Neural progenitor cell (in vitro differentiated cells): ENCODE results near the gene PTPRT. TPM values are rescaled to one million over a fixed set of nuclear protein-coding genes. Genes with fewer than 3 reads are reported as not detected.

ENCODE experiments used
- DNase-seq: peaks from one replicate; pipeline ENCODE4 v3.0.0-alpha.2; 2016; ENCODE audit warnings: low spot score
- H2AFZ ChIP-seq: fragments of 200-600 bp; sonication (generic); replicated peaks from 2 replicates; pipeline ENCODE4 v1.6.1; 2016; ENCODE audit warnings: antibody characterized with exemption
- H3F3A ChIP-seq: fragments of 200-600 bp; sonication (generic); 2 replicates; pipeline ENCODE4 v1.6.1; 2016; ENCODE audit warnings: antibody characterized with exemption, low read depth
- H3K27ac ChIP-seq: fragments of 200-600 bp; sonication (generic); 2 replicates; pipeline ENCODE4 v1.5.1; 2016; ENCODE audit warnings: mild to moderate bottlenecking
- H3K27me3 ChIP-seq: fragments of 200-600 bp; sonication (generic); 2 replicates; pipeline ENCODE4 v1.6.1; 2016; ENCODE audit warnings: mild to moderate bottlenecking, moderate library complexity
- H3K36me3 ChIP-seq: fragments of 200-600 bp; sonication (generic); 2 replicates; pipeline ENCODE4 v1.5.1; 2016
- H3K4me1 ChIP-seq: fragments of 200-600 bp; sonication (generic); 2 replicates; pipeline ENCODE4 v1.6.1; 2016; ENCODE audit warnings: mixed run types
- H3K4me2 ChIP-seq: fragments of 200-600 bp; sonication (generic); 2 replicates; pipeline ENCODE4 v1.6.1; 2016
- H3K4me3 ChIP-seq: fragments of 200-600 bp; sonication (generic); 2 replicates; pipeline ENCODE4 v1.5.1; 2016
- H3K79me2 ChIP-seq: fragments of 200-600 bp; sonication (generic); 2 replicates; pipeline ENCODE4 v1.6.1; 2016; ENCODE audit warnings: low read depth
- H3K9ac ChIP-seq: fragments of 200-600 bp; sonication (generic); 2 replicates; pipeline ENCODE4 v1.6.1; 2016
- H3K9me3 ChIP-seq: fragments of 200-600 bp; sonication (generic); 2 replicates; pipeline ENCODE4 v1.5.1; 2016; ENCODE audit warnings: low read depth
- H4K20me1 ChIP-seq: fragments of 200-600 bp; sonication (generic); 2 replicates; pipeline ENCODE4 v1.6.1; 2016; ENCODE audit warnings: low read depth
- H3K27ac Mint-ChIP-seq: 3 replicates; pipeline ENCODE4 v1.8.0; 2021; ENCODE audit warnings: mixed read lengths
- H3K27me3 Mint-ChIP-seq: 2 replicates; pipeline ENCODE4 v1.8.0; 2022; ENCODE audit warnings: low read depth, mild to moderate bottlenecking, inconsistent platforms, moderate library complexity, mixed read lengths; ENCODE audit not compliant: insufficient read depth
- H3K36me3 Mint-ChIP-seq: 3 replicates; pipeline ENCODE4 v1.8.0; 2021; ENCODE audit warnings: mixed read lengths
- H3K4me1 Mint-ChIP-seq: 3 replicates; pipeline ENCODE4 v1.8.0; 2021; ENCODE audit warnings: mixed read lengths
- H3K4me3 Mint-ChIP-seq: 3 replicates; pipeline ENCODE4 v1.8.0; 2021; ENCODE audit warnings: mild to moderate bottlenecking, moderate library complexity, mixed read lengths
- H3K9me3 Mint-ChIP-seq: 3 replicates; pipeline ENCODE4 v1.8.0; 2020; ENCODE audit warnings: mixed read lengths
- CTCF ChIP-seq: fragments of 200-600 bp; sonication (generic); IDR thresholded peaks from 2 replicates; pipeline ENCODE4 v1.5.1; 2017; ENCODE audit warnings: antibody characterized with exemption, mild to moderate bottlenecking
- EZH2 ChIP-seq: fragments of 200-600 bp; sonication (generic); IDR thresholded peaks from 2 replicates; pipeline ENCODE4 v1.6.1; 2017; ENCODE audit warnings: antibody characterized with exemption, mild to moderate bottlenecking, moderate library complexity
- EZH2phosphoT487 ChIP-seq: fragments of 200-600 bp; sonication (generic); IDR thresholded peaks from 2 replicates; pipeline ENCODE4 v1.6.1; 2017; ENCODE audit warnings: antibody characterized with exemption
- total RNA-seq: library from RNA; depleted of rRNA; stranded (reverse); fragments of >200 nt; gene quantifications from 2 replicates; pipeline ENCODE4 v1.2.3, GENCODE V29; 2015; ENCODE audit warnings: low replicate concordance

Gene PTPRT
- total RNA-seq, 1 donor from 2014 or later: 1.1 TPM

DNA sequence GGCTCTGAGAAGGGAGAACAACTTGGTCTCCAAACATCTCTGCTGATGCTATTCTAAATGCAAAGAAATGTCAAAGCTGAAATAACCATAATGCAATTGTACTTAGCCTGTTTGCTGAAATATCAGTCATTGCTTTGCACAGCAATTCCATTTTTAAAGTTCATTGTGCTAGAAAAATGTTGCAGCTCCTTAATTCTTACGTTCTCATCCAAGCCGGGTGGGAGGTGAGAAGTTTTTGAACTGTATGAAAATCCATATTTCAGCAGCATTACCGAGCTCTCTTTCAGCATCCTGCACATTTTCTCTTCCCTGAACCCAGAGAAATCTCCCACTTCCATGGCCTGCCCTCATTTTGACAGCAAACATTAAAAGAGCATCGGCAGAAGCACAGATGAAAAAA is 630.0 kb downstream of the PTPRT start:
- Histone ChIP-seq H3K9me3 (no peaks in the 10 kb centered on the region), H3K36me3 (no peaks in the 10 kb centered on the region), H4K20me1 (no peaks in the 10 kb centered on the region), H3K4me2 (no peak overlapping the region), H3K4me1 (no peaks in the 10 kb centered on the region), H3K27ac (no peak overlapping the region), H3K79me2 (no peaks in the 10 kb centered on the region), H3F3A (no peaks in the 10 kb centered on the region), H3K27me3 (no peaks in the 10 kb centered on the region), H3K4me3 (no peak overlapping the region), H3K9ac (no peak overlapping the region), H2AFZ (no peak overlapping the region)
- Mint-ChIP-seq H3K27me3 (no peaks in the 10 kb centered on the region), H3K9me3 (no peaks in the 10 kb centered on the region), H3K36me3 (no peaks in the 10 kb centered on the region), H3K27ac (no peak overlapping the region), H3K4me1 (no peaks in the 10 kb centered on the region), H3K4me3 (no peak overlapping the region)
- DNase-seq: no peak
- TF ChIP-seq CTCF (no peak), EZH2 (no peak), EZH2phosphoT487 (no peak)

GRCh38 chr20:42556575-42556974 is 633.1 kb downstream of the PTPRT start:
- no peaks in the 10 kb centered on the region for H3K27me3 ChIP-seq
- no peaks in the 10 kb centered on the region for H3K9me3 ChIP-seq
- H3K27me3 Mint-ChIP-seq: no peaks in the 10 kb centered on the region
- no peak overlapping the region for H3K4me3 Mint-ChIP-seq
- H3K4me2 ChIP-seq: no peak overlapping the region
- no peak overlapping the region for H3K27ac Mint-ChIP-seq
- no peaks in the 10 kb centered on the region for H3K9me3 Mint-ChIP-seq
- no peak overlapping the region for H3K4me3 ChIP-seq
- no peaks in the 10 kb centered on the region for H3K4me1 ChIP-seq
- no peaks in the 10 kb centered on the region for H3K79me2 ChIP-seq
- TF ChIP-seq EZH2: no peak
- no peak for TF ChIP-seq CTCF
- TF ChIP-seq EZH2phosphoT487: no peak
- H3K36me3 Mint-ChIP-seq: no peaks in the 10 kb centered on the region
- DNase-seq: no peak
- H3F3A ChIP-seq: no peaks in the 10 kb centered on the region
- no peaks in the 10 kb centered on the region for H3K36me3 ChIP-seq
- H4K20me1 ChIP-seq: no peaks in the 10 kb centered on the region
- no peak overlapping the region for H2AFZ ChIP-seq
- H3K4me1 Mint-ChIP-seq: no peaks in the 10 kb centered on the region
- H3K27ac ChIP-seq: no peak overlapping the region
- no peak overlapping the region for H3K9ac ChIP-seq

- H2AFZ ChIP-seq: no peak overlapping the region
- Mint-ChIP-seq H3K27ac (no peak overlapping the region), H3K4me3 (no peak overlapping the region), H3K36me3 (no peaks in the 10 kb centered on the region), H3K4me1 (no peaks in the 10 kb centered on the region), H3K9me3 (no peaks in the 10 kb centered on the region), H3K27me3 (no peaks in the 10 kb centered on the region)
- H3K36me3 ChIP-seq: no peaks in the 10 kb centered on the region
- no peaks in the 10 kb centered on the region for H3K4me1 ChIP-seq
- no peaks in the 10 kb centered on the region for H4K20me1 ChIP-seq
- H3K4me3 ChIP-seq: no peak overlapping the region
- no peak overlapping the region for H3K9ac ChIP-seq
- H3K27me3 ChIP-seq: no peaks in the 10 kb centered on the region
- TF ChIP-seq EZH2phosphoT487 (no peak), EZH2 (no peak), CTCF (no peak)
- no peak overlapping the region for H3K27ac ChIP-seq
- no peak for DNase-seq
- no peaks in the 10 kb centered on the region for H3K79me2 ChIP-seq
- no peak overlapping the region for H3K4me2 ChIP-seq
- H3F3A ChIP-seq: no peaks in the 10 kb centered on the region
- no peaks in the 10 kb centered on the region for H3K9me3 ChIP-seq
Measured at GRCh38 chr20:42553374-42553773, 636.3 kb downstream of the PTPRT start.

DNA sequence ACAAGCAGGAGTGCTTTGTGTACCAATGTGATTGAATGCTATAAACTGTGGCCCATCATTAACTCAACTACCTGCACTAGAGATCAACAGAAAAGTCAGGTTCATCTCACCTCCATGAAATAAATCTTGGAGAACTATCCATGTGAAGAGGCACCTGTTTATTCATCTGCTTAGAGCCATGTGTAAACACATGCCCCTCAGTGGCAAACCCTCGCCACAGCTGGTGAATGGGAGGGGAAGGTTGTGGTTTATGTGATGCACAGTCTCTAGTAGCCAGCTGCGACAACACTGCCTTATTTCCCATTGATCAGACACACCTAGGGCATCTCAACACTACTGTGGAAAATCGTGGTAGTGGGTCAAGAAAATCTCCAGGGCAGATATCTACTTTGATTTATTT is 640.2 kb downstream of the PTPRT start:
- Mint-ChIP-seq H3K27me3 (peaks cover 2% of the 10 kb centered on the region), H3K9me3 (no peaks in the 10 kb centered on the region), H3K4me3 (no peak overlapping the region), H3K27ac (no peak overlapping the region), H3K4me1 (no peaks in the 10 kb centered on the region), H3K36me3 (no peaks in the 10 kb centered on the region)
- Histone ChIP-seq H3K9me3 (no peaks in the 10 kb centered on the region), H3K9ac (no peak overlapping the region), H3F3A (no peaks in the 10 kb centered on the region), H3K27ac (no peak overlapping the region), H3K36me3 (no peaks in the 10 kb centered on the region), H2AFZ (no peak overlapping the region), H3K79me2 (no peaks in the 10 kb centered on the region), H3K27me3 (no peaks in the 10 kb centered on the region), H3K4me3 (no peak overlapping the region), H4K20me1 (no peaks in the 10 kb centered on the region), H3K4me1 (no peaks in the 10 kb centered on the region), H3K4me2 (no peak overlapping the region)
- no peak for DNase-seq
- no peak for TF ChIP-seq CTCF
- no peak for TF ChIP-seq EZH2
- no peak for TF ChIP-seq EZH2phosphoT487
